GM19025 (cell line): Measurements from ENCODE around the gene SPTB.

Experiments
- ATAC-seq: cut with Tn5 transposase; IDR thresholded peaks from one replicate; pipeline ENCODE4 v1.9.1; 2021; ENCODE audit warnings: mild to moderate bottlenecking, low read depth, moderate library complexity; ENCODE audit not compliant: unreplicated experiment

The SPTB gene

GRCh38 chr14:64795211-64795610 is 84.5 kb downstream of the SPTB start:
- ATAC-seq = no peak

- ATAC-seq = no peak
Measured at GRCh38 chr14:64792871-64793560, 86.7 kb downstream of the SPTB start.

DNA sequence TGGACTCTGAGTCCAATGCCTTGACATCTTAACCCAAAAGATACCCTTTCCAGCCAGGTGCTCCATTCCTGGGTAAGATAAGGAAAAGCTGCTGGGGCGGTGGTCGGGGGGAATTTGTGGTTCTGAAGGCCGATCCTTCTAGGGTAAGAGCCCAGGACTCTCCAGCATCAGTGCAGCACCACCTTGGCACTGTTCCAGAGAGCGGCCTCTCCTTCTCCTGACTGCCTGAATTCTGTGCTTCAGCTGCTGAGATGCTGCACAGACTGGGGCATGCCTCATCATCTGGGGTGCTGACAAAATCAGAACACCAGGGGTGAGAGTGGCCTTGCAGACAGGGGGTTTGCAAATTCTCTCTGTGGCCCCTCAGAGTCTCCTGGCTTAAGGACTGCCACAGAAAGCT is 87.5 kb downstream of the SPTB start:
- no peak for ATAC-seq

DNA sequence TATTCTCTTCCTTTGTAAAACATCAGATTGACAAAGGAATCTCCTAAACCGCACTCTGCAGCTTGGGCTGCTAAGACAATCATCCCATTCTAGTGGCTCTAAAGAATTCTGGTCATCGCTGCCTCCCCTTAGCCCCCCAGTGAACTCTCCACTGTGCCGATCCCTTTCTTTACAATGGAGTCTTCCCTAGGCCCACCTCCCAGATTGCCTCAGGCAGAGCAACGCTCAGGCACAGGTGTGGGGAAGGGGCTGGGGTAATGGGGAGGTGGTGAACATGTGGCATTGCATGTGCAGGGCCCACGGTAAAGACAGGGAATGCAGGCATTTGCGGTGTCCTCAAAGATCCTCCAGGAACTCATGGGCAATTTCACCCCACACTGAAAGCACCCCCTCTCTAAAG is 89.2 kb downstream of the SPTB start:
- ATAC-seq = no peak

GRCh38 chr14:64789696-64790095 is 90.0 kb downstream of the SPTB start:
- no peak for ATAC-seq

GRCh38 chr14:64788706-64789105 is 91.0 kb downstream of the SPTB start:
- no peak for ATAC-seq

DNA sequence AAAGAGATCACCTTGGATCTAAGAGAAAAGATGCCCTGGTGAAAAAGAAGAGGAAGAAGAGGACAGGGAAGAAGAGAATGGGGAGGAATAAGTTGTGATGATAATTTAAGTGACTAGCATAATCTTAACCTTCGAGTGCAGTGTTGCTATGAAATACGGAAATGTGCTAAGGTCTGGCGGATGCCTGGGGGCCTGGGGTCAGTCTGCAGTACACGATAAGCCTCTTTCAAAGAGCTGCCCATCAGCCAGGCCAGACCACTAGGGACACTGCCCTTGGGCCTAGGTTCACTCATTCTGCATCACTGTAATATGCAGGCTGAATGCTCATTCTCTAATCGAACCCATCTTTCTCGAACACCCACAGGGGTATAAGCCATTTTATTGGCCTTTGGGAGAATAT is 92.1 kb downstream of the SPTB start:
- no peak for ATAC-seq

DNA sequence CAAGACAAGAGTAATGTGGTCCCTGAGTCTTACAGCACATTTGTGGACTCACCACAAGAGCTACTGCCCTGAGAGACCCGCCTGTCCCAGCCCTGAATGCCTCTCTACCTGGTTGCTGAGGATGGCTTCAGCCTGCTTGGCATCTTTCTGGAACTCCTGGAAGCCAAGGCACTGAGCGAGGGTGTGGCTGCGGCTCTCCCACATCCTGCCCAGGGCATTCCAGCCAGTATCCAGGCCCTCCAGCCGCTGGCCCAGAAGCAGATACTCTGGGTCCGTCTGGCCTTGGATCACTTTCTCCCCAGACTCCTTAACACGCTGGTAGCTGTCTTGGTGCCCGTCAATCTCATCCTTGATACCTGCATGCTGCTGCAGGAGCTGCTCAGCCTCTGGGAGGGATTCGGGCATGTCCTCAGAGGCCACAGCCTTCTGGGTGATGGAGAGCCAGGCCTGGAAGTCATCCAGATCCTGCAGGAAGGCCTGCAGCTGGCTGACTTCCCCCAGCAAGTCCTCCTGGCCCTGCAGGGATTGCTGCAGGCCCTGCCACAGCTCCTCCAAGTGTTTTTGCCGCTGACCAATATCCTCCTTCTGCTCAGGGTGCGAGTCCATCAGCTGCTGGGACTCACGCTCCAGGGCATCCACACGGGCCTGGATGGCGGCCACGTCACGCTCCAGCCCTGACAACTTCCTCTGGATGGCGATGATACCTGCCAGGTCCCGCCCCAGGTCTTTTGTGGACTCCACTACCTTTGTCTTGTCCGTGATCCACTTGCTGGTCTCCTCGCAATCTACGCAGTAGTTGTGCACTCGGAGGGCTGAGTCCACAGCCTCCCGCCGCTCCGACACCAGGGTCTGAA is 93.2 kb downstream of the SPTB start:
- ATAC-seq = no peak

- ATAC-seq = no peak
Measured at GRCh38 chr14:64784006-64784405, 95.7 kb downstream of the SPTB start.

DNA sequence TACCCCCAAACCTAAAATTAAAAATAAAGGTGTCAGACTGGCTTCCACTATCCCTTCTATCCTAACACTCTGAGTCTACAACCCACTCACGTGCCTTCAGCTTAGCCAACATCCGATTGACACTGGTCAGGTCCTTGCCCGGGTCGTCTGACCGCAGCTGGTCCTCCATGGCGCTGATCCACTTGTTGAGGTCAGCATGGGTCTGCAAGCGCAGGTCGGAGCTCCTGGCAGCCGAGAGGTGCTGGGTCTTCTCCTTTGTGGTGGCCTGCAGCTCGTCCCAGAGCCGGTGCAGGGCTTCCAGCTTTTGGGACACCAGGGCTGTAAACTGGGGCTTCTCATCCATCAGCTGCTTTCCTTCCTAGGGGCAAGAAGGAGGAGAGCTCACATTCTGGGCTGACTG is 97.5 kb downstream of the SPTB start:
- no peak for ATAC-seq

DNA sequence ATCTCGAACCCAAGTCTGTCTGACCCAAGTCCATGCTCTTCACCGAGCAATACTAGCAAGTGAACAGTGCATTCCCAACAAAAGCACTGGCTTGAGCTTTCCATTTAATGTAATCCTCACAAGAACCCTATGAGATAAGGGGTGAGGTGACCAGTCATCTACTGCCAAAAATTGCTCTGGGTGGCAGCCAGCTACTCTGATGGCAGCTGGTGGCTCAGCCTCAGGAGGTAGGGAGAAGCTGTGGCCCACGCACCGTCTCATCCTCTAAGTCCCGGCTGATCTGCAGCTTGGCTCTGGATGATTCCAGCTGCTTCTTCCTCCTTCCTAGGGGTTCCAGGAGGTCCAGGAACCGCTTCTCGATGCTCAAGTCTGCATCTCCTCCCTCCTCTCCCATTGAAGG is 100.2 kb downstream of the SPTB start:
- no peak for ATAC-seq

DNA sequence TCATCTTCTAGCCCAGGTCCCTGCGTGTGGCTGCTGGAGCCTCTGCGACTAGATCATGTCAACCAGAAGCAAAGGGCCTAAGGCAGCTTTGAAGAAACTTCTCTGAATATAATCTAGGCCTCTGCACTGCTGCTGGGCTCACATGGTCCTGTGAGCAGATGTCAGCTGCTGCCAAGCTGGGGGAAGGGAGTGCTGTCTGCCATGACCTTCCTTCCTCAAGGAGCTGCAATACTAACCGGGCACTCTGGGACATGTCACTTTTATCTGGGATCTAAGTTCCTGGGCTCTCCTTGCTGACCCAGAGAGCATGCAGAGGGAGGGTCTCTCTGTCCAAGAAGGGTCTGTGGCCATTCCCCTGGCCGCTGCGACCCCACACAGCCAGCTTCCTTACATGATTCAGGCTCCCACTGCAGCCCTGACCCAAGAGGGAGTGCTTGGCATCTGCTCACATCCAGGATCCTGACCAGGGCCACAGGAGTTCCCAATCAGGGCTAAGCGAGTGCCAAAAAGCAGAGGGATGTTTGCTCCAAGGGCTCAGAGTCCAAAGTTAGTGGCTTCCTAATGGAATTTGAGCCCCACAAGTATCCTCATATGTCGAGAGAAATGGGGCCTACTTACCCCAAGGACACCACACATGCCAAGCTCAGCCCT is 101.5 kb downstream of the SPTB start:
- no peak for ATAC-seq

- ATAC-seq = no peak
Measured at GRCh38 chr14:64777461-64777860, 102.2 kb downstream of the SPTB start.

DNA sequence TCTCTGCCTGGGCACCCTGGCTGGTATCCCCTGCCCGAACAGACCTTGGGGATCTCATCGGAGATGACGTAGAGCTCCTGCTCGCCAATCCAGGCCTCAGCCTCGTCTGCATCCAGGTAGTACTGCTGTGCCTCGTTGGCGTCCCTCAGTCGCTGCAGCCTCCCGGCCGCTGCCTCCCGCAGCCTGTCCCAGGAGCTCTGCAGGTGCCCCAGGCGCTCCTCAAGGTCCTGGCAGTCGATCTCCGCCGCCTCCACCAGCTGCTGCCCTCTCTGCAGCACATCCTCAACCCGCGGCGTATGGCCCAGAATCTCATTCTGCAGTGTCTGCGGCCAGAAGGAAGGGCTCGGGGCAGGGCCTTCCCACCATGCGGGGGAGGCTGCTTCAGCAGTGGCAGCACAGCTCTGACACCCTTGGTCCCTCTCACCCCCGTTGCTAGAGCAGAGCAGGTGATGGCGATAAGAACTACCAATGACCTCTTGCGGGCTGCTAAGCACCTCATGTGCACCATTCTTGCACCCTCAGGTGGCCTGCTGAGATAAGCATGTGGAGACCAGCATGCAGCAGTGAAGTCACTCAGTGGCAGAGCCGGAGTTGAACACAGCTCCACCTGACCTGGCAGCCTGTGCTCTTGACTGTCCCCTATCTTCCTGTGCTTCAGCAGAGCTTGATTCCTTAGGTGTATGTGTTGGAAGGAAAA is 104.5 kb downstream of the SPTB start:
- no peak for ATAC-seq

GRCh38 chr14:64774272-64774671 is 105.4 kb downstream of the SPTB start:
- ATAC-seq = no peak

DNA sequence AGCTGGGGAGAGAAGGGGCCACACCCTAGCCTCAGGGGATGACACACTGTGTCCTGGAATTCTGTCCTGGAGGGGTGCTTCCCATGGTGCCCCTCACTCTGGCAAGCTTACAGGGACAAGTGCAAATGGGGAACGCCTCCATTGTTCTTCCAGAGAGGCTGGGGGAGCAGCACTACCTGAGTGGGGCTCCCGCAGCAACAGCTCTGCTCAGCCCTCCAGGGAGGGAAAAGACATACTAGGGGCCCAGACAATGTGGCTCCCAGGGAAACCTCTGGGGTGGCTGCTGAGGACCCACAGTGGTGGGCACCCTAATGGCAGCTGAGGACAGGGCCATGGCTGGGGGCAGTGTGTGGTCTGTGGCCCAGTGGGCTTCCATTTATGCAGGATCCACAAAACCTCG is 106.1 kb downstream of the SPTB start:
- no peak for ATAC-seq

GRCh38 chr14:64773046-64773445 is 106.7 kb downstream of the SPTB start:
- ATAC-seq = no peak

DNA sequence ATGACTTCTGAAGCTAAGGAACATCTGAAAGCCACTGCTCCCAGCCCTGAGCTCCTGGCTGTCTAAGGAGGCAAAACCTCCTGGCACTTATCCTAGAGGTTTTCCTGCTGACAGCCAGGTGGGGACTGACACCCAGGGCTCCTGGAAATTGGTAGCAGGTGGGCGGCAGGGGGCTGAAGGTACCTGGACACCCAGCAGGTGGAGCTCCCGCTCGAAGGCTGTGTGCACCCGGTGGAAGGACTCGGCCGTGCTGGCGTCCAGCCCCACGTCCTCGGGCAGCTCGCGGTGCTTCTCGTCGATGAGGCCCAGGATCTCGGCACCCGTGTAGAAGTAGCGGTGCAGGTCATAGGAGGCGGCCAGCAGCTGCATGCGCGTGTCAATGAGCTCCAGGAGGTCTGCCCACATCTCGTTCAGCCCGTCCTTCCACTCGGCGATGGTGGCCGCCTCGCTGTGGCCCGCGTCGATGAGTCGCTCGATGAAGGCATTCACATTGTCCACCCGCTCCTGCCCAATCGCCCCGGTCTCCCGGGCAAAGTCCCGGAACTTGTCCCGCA is 107.2 kb downstream of the SPTB start:
- no peak for ATAC-seq

- ATAC-seq = no peak
Measured at GRCh38 chr14:64771161-64771560, 108.5 kb downstream of the SPTB start.

DNA sequence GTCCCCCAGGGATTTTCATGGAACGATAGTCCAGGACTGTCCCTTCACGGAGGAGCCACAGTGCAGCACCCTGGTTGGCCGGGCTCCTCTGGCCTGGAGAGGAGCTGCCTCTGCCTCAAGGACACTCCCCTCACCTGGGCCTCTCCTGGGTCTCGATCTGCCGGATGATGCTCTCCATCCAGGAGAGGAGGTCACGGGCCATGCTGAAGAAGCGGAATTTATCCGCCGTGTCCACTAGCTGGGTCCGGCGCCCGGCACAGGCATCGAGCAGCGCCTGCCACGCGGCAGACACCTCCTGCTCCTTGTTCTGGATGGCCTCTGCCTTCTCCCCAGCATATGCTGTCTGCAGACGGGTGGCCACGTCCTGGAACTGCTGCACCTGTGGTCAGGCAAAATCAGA is 109.0 kb downstream of the SPTB start:
- no peak for ATAC-seq
